Measurements from ENCODE around the gene PIGH.

- TF ChIP-seq, protein P1, sequence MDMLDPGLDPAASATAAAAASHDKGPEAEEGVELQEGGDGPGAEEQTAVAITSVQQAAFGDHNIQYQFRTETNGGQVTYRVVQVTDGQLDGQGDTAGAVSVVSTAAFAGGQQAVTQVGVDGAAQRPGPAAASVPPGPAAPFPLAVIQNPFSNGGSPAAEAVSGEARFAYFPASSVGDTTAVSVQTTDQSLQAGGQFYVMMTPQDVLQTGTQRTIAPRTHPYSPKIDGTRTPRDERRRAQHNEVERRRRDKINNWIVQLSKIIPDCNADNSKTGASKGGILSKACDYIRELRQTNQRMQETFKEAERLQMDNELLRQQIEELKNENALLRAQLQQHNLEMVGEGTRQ (IDR thresholded peaks at IDR 0.05; ENCODE audit: borderline replicate concordance, low read depth, low read length): no peak
- no peak for TF ChIP-seq EZH2 (IDR thresholded peaks at IDR 0.05; ENCODE audit: borderline replicate concordance, control insufficient read depth, low read depth, low read length)
These were observed 48.9 kb downstream of the PIGH start for GRCh38 chr14:67551123-67551522.
